ENCODE results near the gene DOCK9.

Gene DOCK9

GRCh38 chr13:98879957-98880356, 97.9 kb downstream of the DOCK9 start:
- DNase-seq = no peak

- no peak for DNase-seq
Measured at GRCh38 chr13:98879127-98879520, 98.7 kb downstream of the DOCK9 start.

DNA sequence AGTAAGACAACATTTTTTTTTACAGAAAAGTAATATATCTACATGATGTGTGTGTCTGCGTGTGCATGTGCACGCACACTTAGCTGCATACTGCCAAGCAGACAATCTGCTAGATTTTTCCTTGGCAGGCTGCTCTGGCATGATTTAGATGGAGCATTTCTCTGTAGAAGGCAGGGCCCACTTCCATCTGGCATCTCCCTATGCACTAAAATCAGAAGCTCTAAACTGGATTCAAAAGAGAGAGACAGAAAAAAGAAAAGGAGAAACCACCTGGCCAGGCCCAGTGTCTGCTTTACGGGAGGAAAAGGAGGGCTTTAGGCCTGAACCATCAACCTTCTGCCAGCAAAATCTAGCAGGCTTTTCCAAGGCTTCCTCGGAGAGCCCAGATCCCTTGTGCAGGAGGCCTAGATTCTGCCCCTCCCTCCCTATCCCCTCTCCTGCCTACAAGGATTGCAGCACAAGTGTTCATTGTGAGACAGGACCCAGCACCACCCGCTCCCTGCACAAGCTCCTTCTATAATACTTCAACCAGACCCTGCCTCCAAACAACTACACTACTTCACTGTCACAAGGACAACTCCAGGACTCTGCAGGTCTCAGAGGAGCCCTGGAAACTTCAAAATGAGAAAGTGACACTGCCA, 99.3 kb downstream of the DOCK9 start:
- DNase-seq = no peak

DNA sequence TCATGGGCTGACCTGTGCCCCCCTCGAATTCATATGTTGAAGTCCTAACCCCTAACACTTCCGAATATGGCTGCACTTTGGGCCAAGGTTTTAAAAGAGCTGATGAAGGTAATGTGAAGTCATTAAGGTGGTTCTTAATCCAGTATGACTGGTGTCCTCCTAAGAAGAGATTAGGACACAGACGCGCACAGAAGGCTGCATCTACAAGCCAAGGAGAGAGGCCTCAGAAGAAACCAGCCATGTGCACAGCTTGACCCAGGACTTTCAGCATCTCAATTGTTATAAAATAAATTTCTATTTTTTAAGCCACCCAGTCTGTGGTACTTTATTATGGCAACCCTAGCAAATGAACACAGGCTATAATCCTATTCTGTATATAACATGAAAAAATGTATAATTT, 99.9 kb downstream of the DOCK9 start:
- no peak for DNase-seq

- no peak for DNase-seq
Measured at GRCh38 chr13:98877466-98877865, 100.4 kb downstream of the DOCK9 start.

DNA sequence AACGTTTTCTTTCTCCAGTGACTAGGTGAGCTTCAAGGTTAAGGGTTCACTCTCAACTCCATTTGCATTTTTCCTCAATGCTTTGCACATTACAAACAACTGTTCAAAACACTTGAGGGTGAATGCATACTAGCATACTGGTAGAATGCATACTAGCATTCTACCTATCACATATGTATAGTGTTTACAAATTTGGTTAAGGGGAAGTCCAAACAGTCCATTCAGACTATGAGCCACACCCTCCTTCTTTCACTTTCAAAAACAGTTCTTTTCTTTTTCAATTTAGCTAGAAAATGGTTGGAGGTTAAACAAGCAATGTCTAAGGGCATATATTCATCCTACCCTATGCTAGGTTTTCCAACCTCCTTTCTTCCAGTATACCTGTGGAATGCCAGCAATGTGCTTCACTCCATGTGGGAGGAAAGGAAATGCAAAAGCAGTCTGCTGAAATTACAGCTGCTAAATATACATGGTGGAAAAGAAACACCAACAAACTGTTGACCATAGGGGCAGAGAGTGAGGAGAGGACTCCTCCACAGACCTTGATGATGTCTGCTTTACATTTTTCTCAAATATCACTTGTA, 102.6 kb downstream of the DOCK9 start:
- DNase-seq = no peak

DNA sequence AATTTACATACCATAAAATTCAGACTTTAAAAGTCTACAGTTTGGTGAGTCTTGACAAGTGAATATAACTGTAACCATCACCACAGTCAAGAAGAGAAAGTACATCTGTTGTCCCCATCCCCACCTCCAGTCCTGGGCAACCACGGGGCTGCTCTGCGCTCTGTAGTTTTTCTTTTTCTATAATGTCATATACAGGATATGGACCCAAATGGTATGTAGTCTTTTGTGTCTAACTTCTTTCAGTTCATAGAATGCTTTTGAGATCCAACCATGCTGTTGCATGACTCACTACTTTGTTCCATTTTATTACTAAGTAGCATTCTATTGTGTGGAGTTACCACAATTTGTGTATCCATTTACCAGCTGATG, 103.9 kb downstream of the DOCK9 start:
- DNase-seq = no peak

GRCh38 chr13:98873377-98874028, 104.4 kb downstream of the DOCK9 start:
- DNase-seq = no peak

GRCh38 chr13:98871727-98872126, 106.1 kb downstream of the DOCK9 start:
- no peak for DNase-seq

DNA sequence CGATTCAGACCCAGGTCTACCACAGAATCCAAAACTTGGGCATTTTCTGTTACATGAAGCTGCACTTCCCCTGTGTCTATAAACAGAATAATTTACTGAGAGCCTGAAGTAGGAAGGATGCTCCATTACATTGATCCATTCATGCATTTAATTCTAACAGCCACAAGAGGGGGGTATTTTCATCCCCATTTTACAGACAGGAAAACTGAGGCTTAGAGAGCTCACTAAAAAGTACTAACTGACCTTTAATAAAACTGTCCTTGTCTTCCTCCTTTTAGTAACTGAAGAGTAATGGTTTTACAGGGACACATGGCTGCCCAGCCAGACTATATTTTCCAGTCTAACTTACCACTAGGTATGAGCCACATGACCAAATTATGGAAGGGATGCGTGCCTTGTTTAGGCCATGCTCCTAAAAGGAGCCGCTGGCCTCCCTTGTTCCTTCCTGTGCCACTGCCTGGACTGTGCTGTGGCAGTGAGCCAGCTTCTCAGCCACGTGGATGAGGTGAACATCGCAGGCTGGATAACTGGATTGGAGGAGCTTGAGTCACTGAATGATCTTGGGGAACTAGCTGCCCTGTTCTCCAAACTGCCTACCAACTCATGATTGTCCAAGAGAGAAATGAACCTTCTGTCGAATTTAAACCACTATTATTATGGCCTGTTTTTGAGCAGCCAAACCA, 108.3 kb downstream of the DOCK9 start:
- DNase-seq = peak in 1 of 2 donors; percentile 26

- DNase-seq = no peak
Measured at GRCh38 chr13:98868932-98869331, 108.9 kb downstream of the DOCK9 start.

DNA sequence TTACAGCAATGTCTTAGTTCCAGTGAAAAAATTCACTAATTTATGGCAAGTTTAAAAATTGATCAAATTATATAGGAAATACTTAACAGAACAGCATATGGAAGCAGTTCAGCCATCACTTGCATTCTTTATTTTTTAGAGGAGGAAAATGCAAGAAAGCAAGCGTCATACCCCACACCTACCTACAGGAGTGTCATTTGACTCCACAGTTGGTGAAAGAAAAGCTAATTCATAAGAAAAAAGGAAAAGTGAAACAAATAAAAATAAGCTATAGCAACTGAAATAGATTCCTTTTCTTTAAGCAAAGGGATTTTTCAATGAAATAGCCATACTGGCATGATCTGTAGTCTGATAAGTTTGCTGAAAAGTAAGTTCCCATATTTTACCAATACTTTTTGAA, 111.0 kb downstream of the DOCK9 start:
- DNase-seq = no peak

DNA sequence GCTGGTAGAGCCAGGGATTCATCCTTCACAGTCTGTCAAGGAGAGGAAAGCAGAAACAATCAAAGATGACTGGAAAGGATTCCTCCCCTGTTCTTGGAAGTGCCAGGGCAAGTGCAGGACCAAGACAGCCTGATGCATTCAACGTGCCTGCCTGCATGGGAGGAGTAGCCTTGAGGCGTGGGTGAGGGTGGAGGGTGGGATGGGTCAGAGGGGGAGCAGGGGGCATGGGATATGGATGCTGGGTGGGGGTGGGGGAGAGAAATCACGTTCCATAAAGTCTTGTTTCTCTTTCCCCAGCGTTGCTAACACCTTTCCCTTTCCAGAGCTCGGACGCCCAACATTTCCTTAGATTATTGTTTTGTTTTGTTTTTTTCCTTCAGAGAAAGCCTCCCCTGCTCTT, 117.4 kb downstream of the DOCK9 start:
- DNase-seq = no peak

- no peak for DNase-seq
Measured at GRCh38 chr13:98858191-98858590, 119.7 kb downstream of the DOCK9 start.

DNA sequence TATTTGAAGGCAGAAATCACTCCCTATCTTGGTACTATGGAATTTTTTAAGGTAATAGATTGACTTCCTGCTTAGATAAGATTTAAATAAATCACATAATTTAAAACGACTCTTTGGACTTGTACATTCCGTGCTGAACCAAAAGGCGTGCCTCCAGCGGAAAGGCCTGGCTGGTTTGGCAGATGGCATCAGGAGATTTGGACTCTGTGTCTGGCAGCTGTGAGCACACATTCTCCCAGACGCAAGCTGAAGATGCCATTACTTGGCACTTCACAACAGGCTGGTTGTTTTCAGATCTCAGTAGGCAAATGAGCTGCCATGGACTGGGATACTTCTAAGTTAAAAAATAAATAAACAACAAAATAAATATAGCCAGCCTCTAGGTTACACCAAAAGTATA, 120.9 kb downstream of the DOCK9 start:
- DNase-seq = no peak

DNA sequence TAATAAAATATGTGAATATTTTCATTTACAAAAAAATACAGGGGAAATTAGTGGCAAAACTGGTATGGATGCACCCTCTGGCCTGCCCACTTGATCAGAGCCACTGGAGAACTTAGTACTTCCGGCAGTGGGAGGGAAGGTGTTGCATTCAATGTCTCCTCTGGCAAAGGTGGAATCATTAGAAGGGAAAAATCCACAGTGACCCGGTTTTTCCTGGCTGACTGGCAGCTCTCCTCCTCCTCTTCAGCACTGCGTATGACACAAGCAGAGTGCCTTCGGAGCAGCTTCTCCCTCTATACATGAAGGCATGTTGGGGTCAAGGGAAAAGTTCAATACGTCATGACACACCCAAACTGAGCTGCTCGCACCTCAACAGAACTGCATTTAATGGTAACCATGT, 123.4 kb downstream of the DOCK9 start:
- DNase-seq = no peak

- DNase-seq = peak in 1 of 2 donors; percentile 8
Measured at GRCh38 chr13:98853771-98854221, 124.1 kb downstream of the DOCK9 start.

- DNase-seq = no peak
Measured at GRCh38 chr13:98851276-98851675, 126.6 kb downstream of the DOCK9 start.

GRCh38 chr13:98848746-98849145, 129.1 kb downstream of the DOCK9 start:
- DNase-seq = no peak

GRCh38 chr13:98847780-98848179, 130.1 kb downstream of the DOCK9 start:
- no peak for DNase-seq

DNA sequence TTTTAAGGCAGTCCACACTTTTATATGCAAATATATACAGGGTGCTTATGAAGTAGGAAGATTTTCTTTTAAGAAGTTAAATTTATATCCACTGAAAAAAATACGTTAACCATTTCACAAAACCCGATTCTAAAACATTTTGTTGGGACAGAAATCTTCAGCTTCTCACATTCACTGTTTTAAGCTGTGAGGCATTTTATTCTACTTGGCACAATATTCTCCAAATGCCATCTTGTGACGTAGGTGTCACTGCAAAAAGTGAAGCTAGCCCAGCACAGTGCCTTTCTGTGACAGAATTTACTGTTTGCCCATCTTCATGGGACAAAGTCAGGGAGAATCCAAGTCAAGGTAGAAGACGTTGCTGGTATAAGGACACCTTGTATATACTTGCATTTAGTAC, 130.9 kb downstream of the DOCK9 start:
- no peak for DNase-seq

DNA sequence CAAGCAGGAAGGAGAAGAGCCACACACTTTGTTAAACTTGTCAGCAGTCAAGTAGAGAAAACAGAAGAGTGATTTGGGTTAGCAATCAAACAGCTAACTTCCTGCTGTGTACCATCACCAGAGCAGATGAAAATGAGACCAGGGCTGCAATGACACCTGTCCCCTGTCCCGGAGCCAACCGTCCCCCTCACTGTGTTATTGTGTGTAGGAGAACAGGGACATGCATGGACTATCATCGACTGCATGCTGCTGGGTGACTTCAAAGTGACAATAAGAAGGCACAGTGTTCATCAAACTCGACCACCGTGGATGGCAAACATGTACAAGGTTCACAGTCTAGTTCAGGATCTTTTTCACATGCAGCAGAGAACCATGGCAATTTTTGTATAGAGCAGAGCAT, 131.3 kb downstream of the DOCK9 start:
- no peak for DNase-seq

- no peak for DNase-seq
Measured at GRCh38 chr13:98845742-98846141, 132.1 kb downstream of the DOCK9 start.

DNA sequence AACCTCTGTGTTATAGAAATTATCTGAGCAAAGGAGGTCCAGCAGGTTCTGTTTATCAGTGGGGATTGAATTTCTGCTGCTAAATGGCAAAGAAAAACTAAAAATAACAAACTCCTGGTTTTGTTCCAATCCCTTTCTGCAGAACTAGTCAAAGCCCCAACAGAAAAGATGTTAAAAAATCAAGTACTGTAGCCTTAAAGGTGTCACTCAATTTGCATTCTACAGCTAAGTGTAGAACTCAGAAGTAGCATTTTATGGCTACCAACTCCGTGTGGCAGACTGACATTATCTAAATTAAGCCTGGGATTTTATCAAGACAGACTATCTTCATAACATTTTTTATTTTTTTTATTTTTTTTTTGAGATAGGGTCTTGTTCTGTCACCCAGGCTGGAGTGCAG, 133.8 kb downstream of the DOCK9 start:
- DNase-seq = no peak

Measured in CD4-positive, alpha-beta T cell treated with Interleukin-1 beta for 1 hour (primary cell).